Activated CD8-positive, alpha-beta T cell treated with anti-CD3 and anti-CD28 coated beads for 36 hours (primary cell): ENCODE data around the gene NIT2. TPM values are rescaled to one million over a fixed set of nuclear protein-coding genes. Genes with fewer than 3 reads are reported as not detected.

Experiments used
- ATAC-seq: fragments of 200-7000 bp; cut with Tn5 transposase; one replicate; pipeline ENCODE4 v1.10.0; 2021; ENCODE audit warnings: mild to moderate bottlenecking, moderate library complexity
- CTCF ChIA-PET: fragments of 350-600 bp; sonication (Branson Sonifier 250); formaldehyde crosslinking; loops from one replicate; lab custom pipeline; 2021; ENCODE audit warnings: antibody characterized with exemption; lab: Charles Lee
- POLR2A ChIA-PET: fragments of 350-600 bp; sonication (Branson Sonifier 250); formaldehyde crosslinking; loops from one replicate; lab custom pipeline; 2021; ENCODE audit warnings: antibody characterized with exemption; lab: Charles Lee
- DNase-seq: peaks from one replicate; pipeline ENCODE4 v3.0.0-alpha.2; 2020
- H3K27ac Mint-ChIP-seq: one replicate; pipeline ENCODE4 v1.8.0; 2021; ENCODE audit warnings: mild to moderate bottlenecking, mixed read lengths
- H3K27me3 Mint-ChIP-seq: one replicate; pipeline ENCODE4 v1.8.0; 2021; ENCODE audit warnings: mixed read lengths
- H3K36me3 Mint-ChIP-seq: one replicate; pipeline ENCODE4 v1.8.0; 2021; ENCODE audit warnings: low read depth, mixed read lengths
- H3K4me1 Mint-ChIP-seq: one replicate; pipeline ENCODE4 v1.8.0; 2021; ENCODE audit warnings: low read depth, mixed read lengths
- H3K4me3 Mint-ChIP-seq: one replicate; pipeline ENCODE4 v1.8.0; 2021; ENCODE audit warnings: mild to moderate bottlenecking, moderate library complexity, mixed read lengths
- H3K9me3 Mint-ChIP-seq: one replicate; pipeline ENCODE4 v1.8.0; 2021; ENCODE audit warnings: mixed read lengths
- intact Hi-C: fragments of 100-400 bp; cut with micrococcal nuclease; formaldehyde crosslinking; loops from one replicate; pipeline ENCODE4 v1.10.0; 2022
- total RNA-seq, 2 experiments: library from RNA; stranded (reverse); gene quantifications; one replicate each; pipeline ENCODE4 v1.2.3, GENCODE V29; 2021
- TF ChIP-seq, protein P1 (sequence below): fragments of 200-600 bp; IDR thresholded peaks from one replicate; pipeline ENCODE4 v1.8.0; 2022; ENCODE audit warnings: antibody characterized with exemption, mild to moderate bottlenecking

The NIT2 gene, protein sequence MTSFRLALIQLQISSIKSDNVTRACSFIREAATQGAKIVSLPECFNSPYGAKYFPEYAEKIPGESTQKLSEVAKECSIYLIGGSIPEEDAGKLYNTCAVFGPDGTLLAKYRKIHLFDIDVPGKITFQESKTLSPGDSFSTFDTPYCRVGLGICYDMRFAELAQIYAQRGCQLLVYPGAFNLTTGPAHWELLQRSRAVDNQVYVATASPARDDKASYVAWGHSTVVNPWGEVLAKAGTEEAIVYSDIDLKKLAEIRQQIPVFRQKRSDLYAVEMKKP
- total RNA-seq: 10 to 100 TPM; 64.2 TPM

DNA sequence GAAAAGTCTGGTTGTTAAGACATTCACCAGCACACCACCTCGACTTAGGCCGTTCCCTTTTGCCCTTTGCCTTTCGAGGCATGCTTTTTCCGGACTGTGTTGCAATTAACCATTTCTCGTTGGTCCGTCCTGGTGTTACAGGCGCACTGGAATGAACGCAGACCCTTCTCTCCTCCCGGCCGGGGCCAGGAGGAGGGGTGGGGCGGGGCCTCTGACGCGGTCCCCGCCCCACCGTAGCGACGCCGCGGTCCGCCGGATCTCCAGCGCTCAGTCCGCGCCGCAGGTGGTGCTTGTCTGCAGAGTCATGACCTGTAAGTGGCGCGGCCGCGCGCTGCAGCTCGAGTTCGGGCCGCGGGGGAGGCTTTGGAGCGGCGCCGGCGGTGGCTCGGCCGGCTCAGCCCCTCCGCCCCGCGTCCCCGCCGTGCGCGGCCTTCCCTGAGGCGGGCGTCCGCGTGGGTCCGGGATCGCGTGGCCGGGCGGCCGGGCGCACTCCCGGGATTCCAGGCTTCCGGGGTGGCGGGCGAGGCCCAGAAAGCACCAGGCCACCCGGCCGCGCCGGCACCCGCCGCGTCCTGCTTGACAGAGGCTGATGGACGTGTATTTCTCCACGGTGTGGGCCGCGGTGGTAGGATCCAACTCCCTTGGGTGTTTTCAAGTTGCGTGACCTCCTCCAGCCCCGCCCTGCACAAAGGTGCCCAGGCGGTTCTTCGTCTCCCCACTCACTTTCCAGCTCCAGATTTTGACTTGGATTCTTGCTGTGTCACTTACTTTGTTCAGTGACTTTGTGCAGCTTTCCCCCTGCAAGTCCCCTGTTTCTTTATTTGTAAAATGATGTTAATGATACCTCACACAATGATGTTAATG lies at the start of gene NIT2:
Gene NIT2, plus strand, starts transcription at position 270 of the 864 bp plus-strand sequence. Its CDS starts 35 bp downstream, at position 305.
- H3K36me3 Mint-ChIP-seq: peaks cover 13% of the 10 kb centered on the region
- H3K27me3 Mint-ChIP-seq: no peaks in the 10 kb centered on the region
- intact Hi-C loops: no loop called here
- ATAC-seq: peak; percentile 98
- ChIA-PET POLR2A (interaction anchor here (0.6 to 3.9 kb wide), 9 partner anchors 7 to 115 kb away, joined by 3 to 34 read pairs (median 4); partner anchors contain the start of genes LNP1 and TOMM70), CTCF (interaction anchor here (0.7 to 3.0 kb wide), 7 partner anchors 9 to 266 kb away, joined by 3 to 15 read pairs (median 4); no protein-coding TSS in a partner anchor)
- TF ChIP-seq, protein P1, sequence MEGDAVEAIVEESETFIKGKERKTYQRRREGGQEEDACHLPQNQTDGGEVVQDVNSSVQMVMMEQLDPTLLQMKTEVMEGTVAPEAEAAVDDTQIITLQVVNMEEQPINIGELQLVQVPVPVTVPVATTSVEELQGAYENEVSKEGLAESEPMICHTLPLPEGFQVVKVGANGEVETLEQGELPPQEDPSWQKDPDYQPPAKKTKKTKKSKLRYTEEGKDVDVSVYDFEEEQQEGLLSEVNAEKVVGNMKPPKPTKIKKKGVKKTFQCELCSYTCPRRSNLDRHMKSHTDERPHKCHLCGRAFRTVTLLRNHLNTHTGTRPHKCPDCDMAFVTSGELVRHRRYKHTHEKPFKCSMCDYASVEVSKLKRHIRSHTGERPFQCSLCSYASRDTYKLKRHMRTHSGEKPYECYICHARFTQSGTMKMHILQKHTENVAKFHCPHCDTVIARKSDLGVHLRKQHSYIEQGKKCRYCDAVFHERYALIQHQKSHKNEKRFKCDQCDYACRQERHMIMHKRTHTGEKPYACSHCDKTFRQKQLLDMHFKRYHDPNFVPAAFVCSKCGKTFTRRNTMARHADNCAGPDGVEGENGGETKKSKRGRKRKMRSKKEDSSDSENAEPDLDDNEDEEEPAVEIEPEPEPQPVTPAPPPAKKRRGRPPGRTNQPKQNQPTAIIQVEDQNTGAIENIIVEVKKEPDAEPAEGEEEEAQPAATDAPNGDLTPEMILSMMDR: no peak
- H3K27ac Mint-ChIP-seq: peak within 1 kb of the TSS; percentile 93
- peak within 1 kb of the TSS; percentile 85 for H3K4me3 Mint-ChIP-seq
- H3K9me3 Mint-ChIP-seq: no peaks in the 10 kb centered on the region
- DNase-seq: peak; percentile 89
- peaks cover 15% of the 10 kb centered on the region for H3K4me1 Mint-ChIP-seq

DNA sequence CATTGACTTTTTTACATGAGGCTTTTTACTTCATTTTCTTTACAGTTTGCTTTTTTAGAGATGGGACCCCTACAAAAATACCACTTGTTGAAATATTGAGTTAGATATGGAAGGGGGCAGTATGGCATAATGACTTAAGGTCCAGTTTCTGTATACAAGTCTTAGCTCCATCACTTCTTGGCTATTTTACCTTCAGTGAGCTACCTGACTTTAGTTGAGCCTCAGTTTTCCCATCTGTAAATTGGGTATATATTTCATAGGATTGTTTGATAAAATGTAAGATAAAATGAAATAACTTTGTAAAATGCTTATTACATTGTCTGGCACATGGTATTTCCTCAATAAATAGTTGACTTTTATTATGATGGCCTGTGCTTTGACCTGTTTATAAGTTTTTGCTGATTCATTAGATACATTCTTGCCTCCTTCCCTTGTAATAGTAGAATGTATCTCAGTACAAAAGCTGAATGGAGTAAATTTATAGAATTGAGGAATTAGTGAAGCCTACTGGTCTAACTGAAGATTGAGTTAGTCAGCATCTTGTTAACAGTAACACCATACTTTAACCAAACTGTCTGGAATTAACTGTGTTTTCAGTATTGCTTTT lies 46.2 kb upstream of the NIT2 start:
- CTCF ChIA-PET: no interaction called here
- intact Hi-C loops: no loop called here
- DNase-seq (no peak), ATAC-seq (no peak)
- H3K4me3 Mint-ChIP-seq: no peak overlapping the region
- no peak overlapping the region for H3K27ac Mint-ChIP-seq
- TF ChIP-seq, protein P1: no peak
- H3K36me3 Mint-ChIP-seq: peaks cover 12% of the 10 kb centered on the region
- no peaks in the 10 kb centered on the region for H3K9me3 Mint-ChIP-seq
- H3K4me1 Mint-ChIP-seq: no peaks in the 10 kb centered on the region
- H3K27me3 Mint-ChIP-seq: no peaks in the 10 kb centered on the region
- POLR2A ChIA-PET: no interaction called here

DNA sequence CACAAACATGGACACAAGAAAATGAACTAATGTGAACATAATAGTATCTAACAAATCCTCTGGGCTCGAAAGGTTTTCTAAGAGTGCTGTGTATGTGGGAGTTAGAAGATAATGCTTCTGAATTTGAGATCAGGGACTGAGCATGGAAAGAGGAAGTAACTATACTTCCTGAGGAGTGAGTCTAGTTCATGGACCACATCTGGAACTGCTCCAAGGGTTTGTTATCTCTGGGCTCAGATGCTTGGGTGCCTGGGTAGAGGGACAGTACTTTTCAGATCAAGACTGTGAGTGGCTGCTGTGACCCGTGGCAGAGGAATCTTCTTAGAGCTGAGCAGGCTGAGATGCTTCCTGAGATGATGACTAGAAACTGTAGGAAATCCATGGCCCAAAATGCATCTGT lies 45.2 kb upstream of the NIT2 start:
- Mint-ChIP-seq H3K4me1 (no peaks in the 10 kb centered on the region), H3K9me3 (no peaks in the 10 kb centered on the region), H3K27ac (no peak overlapping the region), H3K27me3 (no peaks in the 10 kb centered on the region), H3K4me3 (no peak overlapping the region), H3K36me3 (peaks cover 12% of the 10 kb centered on the region)
- intact Hi-C loops: no loop called here
- CTCF ChIA-PET: no interaction called here
- POLR2A ChIA-PET: interaction anchor here (1.0 kb wide), 1 partner anchor 12 kb away, joined by 3 read pairs; no protein-coding TSS in a partner anchor
- DNase-seq (no peak), ATAC-seq (no peak)
- TF ChIP-seq, protein P1: no peak

DNA sequence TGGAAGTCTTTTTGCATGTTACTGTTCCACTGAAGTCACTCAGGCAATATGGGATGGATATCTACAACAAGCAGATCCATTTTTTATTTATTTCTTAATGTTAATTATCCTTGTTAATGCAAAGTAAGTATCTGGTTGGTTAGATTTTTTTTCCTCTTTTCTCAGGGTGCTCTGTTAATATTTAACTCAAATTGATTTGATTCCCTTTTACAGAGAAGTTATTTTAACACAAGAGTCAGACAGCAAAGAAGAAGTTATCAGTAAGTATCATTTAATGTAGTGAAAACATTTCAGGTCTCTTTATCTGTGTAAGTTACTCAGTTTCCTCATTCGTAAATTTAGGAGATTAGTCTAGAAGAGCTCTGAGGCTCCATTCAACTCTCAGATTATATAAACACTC lies 39.5 kb upstream of the NIT2 start:
- intact Hi-C loops: no loop called here
- DNase-seq (no peak), ATAC-seq (no peak)
- no peak overlapping the region for H3K27ac Mint-ChIP-seq
- no peaks in the 10 kb centered on the region for H3K27me3 Mint-ChIP-seq
- no peak overlapping the region for H3K4me3 Mint-ChIP-seq
- no peaks in the 10 kb centered on the region for H3K4me1 Mint-ChIP-seq
- peaks cover 11% of the 10 kb centered on the region for H3K36me3 Mint-ChIP-seq
- ChIA-PET POLR2A (no interaction called here), CTCF (no interaction called here)
- TF ChIP-seq, protein P1: no peak
- H3K9me3 Mint-ChIP-seq: no peaks in the 10 kb centered on the region
